ENCODE results near the gene ATAD5. TPM values are rescaled to one million over a fixed set of nuclear protein-coding genes. Genes with fewer than 3 reads are reported as not detected.

The ATAD5 gene
- total and polyA plus RNA-seq, 2 of the 13 experiments (the other 11 are each of a cell fraction or from before 2014, with no cell fraction given), result 1.8 to 10.7 TPM

GRCh38 chr17:30906101-30906911 is 74.5 kb downstream of the ATAD5 start, which contains the start of gene TEFM (continued):
- TF ChIP-seq ZBTB43 (CRISPR knock-in tag; conservative IDR thresholded peaks at IDR 0.05) (peak; percentile 83; the same call in 1 of the 2 replicates), ZNF572 (CRISPR knock-in tag; IDR thresholded peaks at IDR 0.05) (0 out of 2 replicates have a peak, but pooled peaks have one; percentile 48), NR2F6 (IDR thresholded peaks at IDR 0.05) (no peak), NR2F6 (CRISPR knock-in tag; IDR thresholded peaks at IDR 0.05) (peak; percentile 64), KLF13 (CRISPR knock-in tag; IDR thresholded peaks at IDR 0.05) (no peak; the same call in 1 of the 2 replicates), ELF4 (CRISPR knock-in tag; IDR thresholded peaks at IDR 0.05; ENCODE audit: borderline replicate concordance) (no peak), HNF4G (IDR thresholded peaks at IDR 0.05; ENCODE audit: borderline replicate concordance, low read depth, low read length) (peak; percentile 46; the same call in 1 of the 2 replicates), HNF4G (CRISPR knock-in tag; IDR thresholded peaks at IDR 0.05; ENCODE audit: borderline replicate concordance, low read depth) (peak; percentile 53; the same call in 1 of the 2 replicates), ARNT2 (CRISPR knock-in tag; IDR thresholded peaks at IDR 0.05; ENCODE audit: low read depth) (peak; percentile 90), ZNF138 (CRISPR knock-in tag; IDR thresholded peaks at IDR 0.05; ENCODE audit: low read depth) (peak; percentile 97), GPBP1L1 (CRISPR knock-in tag; IDR thresholded peaks at IDR 0.05) (no peak), HES4 (CRISPR knock-in tag; IDR thresholded peaks at IDR 0.05; ENCODE audit: borderline replicate concordance) (peak; percentile 44; the same call in 1 of the 2 replicates), CBX5 (CRISPR knock-in tag; IDR thresholded peaks at IDR 0.05; ENCODE audit: borderline replicate concordance) (peak; percentile 99), CREBL2 (CRISPR knock-in tag; IDR thresholded peaks at IDR 0.05; ENCODE audit: borderline replicate concordance) (0 out of 2 replicates have a peak, but pooled peaks have one; percentile 34), ZNF563 (CRISPR knock-in tag; IDR thresholded peaks at IDR 0.05) (peak; percentile 89), TAF1 (CRISPR knock-in tag; IDR thresholded peaks at IDR 0.05) (peak; percentile 96), ZNF503 (CRISPR knock-in tag; IDR thresholded peaks at IDR 0.05) (peak; percentile 91), RAD51 (IDR thresholded peaks at IDR 0.05; ENCODE audit: borderline replicate concordance) (no peak)
- TF ChIP-seq, protein P1, sequence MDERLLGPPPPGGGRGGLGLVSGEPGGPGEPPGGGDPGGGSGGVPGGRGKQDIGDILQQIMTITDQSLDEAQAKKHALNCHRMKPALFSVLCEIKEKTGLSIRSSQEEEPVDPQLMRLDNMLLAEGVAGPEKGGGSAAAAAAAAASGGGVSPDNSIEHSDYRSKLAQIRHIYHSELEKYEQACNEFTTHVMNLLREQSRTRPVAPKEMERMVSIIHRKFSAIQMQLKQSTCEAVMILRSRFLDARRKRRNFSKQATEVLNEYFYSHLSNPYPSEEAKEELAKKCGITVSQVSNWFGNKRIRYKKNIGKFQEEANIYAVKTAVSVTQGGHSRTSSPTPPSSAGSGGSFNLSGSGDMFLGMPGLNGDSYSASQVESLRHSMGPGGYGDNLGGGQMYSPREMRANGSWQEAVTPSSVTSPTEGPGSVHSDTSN (CRISPR knock-in tag; IDR thresholded peaks at IDR 0.05), result no peak

All from HepG2 (cell line).